ENCODE data around the gene EFCAB9.
A peak's percentile ranks its signal among the peaks of the same experiment; 100 is the strongest.
"Not testable (repeated sequence)": the region's sequence is repeated elsewhere in the genome, so short reads cannot be mapped to it uniquely, and the experiment has no call there.

EFCAB9 gene

DNA sequence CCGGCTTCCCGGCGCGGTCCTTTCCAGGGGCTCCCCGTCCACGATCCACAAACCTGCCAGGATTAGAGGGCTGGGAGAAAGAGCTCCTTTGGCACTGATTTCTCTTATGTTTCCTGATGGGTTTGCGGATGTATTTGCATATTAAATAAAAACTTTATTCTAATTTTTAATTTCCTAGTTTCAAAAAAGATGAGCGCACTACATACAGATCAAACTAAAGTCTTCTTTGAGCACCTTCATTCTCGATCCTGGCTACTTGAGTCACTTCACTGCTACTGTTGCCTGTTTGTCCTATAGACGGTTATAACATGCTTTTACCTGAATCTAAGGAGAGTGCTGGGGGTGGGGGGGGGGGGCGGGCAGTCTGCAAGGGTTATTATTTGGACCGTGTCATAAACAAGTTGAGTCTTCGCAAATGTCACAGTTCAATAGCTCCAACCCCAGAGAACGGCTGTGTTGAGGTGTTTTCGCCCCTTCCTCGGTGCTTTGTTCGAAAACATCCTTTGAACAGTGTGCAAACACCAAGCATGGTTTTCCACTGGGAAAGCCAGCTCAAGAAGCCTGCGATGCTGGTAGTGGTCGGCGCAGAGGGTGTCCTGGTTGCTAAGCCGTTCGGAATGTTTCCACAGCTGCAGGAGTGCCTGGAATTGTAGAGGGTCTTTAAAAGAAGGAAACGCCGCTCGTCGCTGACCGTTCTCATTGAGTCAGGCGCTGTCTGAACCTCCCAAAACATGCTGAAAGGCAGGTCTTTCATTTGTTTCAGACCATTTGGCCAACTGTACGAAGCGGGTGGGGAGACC is 4.9 kb upstream of the EFCAB9 start:
- DNase-seq: no peak

DNA sequence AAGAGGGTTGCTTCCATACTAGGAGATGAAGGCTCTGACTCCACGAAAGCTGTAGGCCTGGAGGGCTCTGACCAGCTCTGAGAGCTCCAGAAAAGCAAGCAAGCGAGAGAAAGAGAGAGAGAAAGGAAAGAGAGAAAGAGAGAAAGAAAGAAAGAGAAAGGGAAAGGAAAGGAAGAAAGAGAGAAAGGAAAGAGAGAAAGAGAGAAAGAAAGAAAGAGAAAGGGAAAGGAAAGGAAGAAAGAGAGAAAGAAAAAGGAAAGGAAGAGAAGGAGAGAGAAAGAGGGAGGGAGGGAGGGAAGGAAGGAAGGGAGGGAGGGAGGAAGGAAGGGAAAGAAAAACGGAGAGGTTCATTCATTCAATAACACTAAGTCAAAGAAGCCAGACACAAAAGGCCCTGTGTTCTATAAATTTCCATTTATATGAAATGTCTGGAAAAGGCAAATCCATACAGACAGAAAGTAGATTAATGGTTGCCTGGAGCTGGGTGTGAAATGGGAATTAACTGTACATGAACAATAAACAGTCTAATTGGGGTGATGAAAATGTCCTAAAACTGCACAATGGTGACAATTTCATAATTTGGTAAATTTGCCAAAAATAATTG is 4.2 kb upstream of the EFCAB9 start:
- no peak for DNase-seq

DNA sequence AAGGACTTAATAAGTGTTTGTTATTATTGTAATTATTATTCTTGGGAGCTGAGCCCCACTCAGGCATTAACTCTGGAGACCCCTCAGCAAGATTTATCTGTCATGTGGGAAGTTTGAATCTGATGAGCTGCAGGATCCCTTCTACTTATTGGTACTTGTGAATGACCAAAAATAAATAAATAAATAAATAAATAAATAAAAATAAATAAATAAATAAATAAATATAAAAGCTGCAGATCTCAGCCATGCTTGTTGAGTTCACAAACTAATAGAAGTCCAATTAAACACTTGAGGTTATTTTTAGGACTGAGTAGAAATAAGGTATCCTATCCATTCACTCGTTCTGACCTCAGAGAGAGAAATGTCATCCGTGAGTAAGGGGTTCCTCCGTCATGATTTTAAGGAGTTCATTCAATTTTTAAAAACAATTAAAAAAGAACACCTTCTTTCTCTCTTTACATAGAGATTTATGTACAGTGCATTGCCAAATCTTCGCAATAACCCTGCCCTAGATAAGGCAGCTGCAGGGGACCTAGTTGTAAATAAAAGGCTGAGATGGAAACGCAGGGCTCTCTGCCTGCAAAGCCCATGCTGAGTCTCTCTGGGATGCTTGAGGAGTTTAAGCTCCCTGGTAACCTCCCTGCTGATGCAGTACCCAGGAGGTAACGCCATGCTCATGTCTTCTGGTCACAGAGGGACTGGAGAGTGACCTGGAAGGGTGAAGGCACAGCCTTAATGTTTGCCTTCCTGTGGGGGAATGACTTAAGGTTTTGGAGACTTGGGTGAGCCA is 1.2 kb downstream of the EFCAB9 start:
- no peak for DNase-seq

DNA sequence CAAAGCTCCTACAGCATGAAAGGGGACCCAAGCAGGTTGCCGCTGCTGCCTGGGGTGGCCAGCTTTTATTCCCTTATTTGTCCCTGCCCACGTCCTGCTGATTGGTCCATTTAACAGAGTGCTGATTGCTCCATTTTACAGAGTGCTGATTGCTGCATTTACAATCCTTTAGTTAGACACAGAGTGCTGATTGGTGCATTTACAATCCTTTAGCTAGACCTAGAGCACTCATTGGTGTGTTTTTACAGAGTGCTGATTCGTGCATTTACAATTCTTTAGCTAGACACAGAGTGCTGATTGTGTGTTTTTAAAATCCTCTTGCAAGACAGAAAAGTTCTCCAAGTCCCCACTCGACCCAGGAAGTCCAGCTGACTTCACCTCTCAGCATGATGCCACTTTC is 3.8 kb downstream of the EFCAB9 start:
- DNase-seq: not testable (repeated sequence)

DNA sequence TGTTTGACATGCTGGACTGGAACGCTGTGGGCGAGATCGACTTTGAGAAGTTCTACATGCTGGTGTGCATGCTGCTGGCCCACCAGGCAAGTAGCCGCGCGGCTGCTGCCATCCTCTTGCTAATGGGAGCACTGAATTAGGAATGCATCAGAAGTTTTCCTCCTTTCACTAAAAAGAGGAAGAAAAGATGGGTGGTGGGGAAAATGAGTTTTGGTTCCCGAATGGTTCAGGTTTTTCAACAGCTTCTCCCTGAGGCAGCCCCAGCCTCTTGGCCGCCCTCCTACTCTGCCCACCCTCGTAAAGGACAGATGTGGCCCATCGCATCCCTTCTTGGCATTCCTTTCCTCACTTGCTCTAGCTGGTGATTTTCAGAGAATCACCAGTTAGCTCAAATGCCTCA is 5.5 kb downstream of the EFCAB9 start:
- no peak for DNase-seq

DNA sequence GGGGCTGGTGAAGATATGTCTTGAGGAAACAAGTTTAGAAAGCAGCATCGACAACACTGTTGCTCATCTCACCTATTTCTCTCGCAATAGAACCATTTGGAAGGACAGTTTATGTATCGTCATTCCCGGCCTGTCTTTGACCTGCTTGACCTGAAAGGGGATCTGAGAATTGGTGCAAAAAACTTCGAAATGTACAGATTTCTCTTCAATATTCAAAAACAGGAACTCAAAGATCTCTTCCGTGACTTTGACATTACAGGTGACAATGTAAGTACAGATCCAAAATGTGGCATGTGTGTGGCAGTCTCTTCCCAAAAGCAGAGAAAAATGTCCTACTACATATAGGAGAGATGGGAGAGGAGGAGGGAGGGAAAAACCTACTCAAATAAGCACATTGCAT is 6.5 kb downstream of the EFCAB9 start:
- DNase-seq: no peak

DNA sequence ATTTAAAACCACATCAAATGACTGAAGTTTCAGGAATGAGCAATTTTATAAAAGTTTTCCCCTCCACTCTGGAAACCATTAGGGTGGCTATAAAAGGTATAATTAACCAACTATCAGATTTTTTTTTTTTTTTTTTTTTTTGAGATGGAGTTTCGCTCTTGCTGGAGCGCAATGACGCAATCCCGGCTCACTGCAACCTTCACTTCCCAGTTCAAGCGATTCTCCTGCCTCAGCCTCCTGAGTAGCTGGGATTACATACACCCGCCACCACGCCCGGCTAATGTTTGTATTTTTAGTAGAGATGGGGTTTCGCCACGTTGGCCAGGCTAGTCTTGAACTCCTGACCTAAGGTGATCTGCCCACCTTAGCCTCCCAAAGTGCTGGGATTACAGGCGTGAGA is 12.0 kb downstream of the EFCAB9 start:
- DNase-seq: not testable (repeated sequence)

DNA sequence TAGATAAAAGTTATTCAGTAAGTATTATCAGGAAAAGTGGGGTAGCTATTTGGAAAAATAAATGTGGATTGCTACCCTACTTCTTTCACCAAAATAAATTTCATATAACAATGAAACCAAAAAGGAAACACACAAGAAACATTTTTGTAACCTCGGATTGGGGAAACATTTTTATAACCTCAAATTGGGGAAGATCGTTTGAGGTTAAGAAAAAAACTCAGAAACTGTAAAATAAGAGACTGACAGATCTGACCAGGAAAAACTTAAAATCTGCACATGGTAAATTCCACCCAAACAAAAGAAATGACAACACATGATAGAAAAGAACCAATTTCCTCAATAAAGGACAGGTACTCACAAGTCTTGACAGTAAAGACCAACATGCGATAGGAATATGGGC is 13.5 kb downstream of the EFCAB9 start:
- no peak for DNase-seq

DNA sequence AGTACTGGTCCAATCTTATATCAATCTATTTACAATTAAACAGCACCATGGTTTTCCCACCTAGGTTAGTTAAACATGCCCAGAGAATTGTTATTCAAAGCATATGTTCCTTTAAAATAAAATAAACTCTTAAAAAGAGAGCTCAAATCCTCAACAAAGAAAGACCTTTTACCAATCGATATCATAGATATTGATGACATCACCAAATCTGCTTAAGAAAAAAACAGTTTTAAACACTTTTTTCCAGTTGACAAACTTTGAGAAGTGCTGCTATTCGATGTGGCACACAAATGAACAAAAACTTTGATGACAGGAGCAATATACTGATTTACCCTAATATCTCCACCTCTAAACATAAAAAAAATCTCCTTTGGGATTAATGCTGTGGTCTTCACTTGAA is 15.7 kb downstream of the EFCAB9 start:
- no peak for DNase-seq

DNA sequence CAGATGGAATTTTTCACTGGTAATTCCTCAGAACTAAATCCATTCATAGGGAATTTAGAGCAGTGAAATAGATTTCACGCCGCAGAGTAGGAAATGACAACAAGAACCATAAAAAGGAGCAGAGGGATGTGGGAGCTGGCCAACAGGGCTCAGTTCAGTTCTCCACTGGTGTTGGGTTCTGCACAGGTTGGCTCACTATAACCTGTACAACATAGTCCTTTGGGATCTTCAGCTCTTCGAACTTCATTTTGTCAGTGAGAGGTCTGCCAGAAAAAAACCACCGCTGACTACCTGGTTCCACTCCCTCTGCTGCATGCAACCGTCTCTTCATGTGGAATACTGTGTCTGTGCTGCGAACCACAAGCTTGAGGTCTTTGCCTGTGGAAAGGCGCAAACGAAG is 17.7 kb downstream of the EFCAB9 start:
- no peak for DNase-seq

DNA sequence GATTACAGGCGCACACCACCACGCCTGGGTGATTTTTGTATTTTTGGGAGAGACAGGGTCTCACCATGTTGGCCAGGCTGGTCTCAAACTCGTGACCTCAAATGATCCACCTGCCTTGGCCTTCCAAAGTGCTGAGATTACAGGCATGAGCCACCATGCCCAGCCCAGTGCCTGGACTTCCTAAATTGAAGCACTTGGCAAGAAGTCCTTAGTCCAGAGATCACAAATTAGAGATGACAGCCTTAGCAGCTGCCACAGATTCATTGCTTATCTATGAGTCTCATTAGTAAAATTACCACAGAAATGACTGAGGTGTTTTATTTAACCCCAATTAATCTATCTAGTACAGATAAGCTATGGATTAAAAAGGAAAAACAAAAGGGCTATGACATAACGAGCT is 19.2 kb downstream of the EFCAB9 start:
- DNase-seq: no peak

DNA sequence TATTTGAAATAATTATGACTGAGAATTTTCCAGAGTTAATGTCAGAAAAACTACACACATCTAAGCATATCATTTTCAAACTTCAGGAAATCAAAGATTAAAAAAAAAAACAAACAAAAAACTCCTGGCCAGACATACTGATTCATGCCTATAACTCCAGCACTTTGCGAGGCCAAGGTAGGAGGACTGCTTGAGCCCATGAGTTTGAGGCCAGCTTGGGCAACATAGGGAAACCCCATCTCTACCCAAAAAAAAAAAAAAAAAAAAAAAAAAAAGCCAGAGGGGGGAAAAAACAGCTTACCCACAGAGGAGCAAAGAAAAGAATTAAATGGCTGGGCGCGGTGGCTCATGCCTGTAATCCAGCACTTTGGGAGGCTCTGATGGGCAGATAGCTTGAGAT is 22.4 kb downstream of the EFCAB9 start:
- no peak for DNase-seq

DNA sequence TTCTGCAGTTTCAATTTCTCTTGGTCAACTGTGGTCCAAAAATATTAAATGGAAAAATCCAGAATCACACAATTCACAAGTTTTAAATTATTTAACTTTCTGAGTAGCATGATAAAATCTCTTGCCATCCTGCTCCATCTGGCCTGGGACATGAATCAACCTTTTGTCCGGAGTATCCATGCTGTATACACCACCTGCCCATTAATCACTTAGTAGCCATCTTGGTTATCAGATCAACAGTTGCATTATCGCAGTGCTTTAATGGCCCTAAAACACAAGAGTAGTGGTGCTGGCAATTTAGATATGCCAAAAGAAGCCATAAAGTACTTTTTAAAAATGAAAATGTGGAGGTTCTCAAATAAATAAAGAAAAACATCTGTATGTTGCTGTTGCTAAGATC is 25.3 kb downstream of the EFCAB9 start:
- DNase-seq: no peak

DNA sequence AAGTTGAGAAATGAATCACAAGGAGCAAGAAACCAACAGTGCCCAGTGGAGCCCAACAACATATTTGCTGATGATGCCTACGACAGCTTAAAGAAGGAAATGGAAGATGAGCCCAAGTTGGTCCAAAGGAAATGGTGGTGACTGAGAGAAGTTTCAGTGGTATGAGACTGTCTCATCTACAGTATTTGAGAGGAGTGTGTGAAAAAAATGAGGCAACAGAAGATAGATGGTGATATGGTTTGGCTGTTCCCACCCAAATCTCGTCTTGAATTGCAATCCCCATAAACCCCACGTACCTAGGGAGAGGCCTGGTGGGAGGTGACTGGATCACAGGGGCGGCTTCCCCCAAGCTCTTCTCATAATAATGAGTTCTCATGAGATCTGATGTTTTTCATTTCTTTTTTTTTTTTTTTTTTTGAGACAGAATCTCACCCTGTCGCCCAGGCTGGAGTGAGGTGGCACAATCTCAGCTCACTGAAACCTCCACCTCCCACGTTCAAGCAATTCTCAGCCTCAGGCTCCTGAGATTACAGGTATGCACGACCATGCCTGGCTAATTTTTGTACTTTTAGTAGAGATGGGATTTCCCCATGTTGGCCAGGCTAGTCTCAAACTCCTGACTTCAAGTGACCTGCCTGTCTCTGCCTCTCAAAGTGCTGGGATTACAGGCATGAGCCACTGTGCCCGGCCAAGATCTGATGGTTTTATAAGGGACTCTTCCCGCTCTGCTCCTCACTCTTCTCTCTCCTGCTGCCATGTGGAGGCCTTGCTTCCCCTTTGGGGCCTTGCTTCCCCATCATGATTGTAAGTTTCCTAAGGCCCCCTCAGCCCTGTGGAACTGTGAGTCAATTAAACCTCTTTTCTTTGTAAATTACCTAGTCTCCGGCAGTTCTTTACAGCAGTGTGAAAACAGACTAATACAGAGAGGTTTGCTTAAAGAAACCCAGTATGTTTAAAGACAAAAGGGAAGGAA is 30.2 kb downstream of the EFCAB9 start:
- DNase-seq: peak; percentile 83

DNA sequence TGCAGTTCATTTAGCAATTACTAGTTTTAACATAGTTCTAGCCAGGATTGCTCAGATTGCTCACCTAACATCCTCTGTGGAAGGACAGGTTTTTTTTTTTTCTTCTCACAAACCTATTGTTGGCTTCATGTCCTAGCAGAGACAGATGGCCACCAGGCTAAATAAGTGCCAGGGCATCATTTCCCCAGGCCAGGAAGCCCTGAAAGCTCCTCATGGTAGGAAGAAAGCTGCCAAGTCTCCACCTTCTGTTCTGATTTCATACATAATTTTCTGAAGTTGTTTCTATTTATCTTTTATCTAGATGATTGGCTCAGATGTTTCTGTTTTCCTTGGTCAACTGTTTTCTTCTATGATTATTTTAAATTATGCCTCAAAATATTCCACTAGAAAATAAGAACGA is 31.0 kb downstream of the EFCAB9 start:
- no peak for DNase-seq

DNA sequence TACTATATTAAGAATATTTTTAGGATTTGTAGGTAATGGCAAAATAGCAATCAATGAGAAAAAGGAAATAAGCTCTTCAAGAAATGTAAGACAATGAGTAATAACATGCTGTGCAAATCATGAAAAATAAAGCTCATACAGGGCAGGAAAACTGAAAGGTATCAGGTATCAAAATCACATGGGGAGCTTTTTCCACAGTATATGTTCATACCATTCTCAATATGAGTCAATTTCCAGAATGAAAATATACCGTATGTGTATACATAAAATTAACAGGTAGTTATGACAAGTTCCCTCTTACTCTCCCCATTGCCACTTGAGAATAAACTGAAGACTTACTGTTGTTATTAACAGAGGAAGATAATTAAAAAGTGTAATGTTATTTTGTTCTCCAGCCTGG is 35.9 kb downstream of the EFCAB9 start:
- DNase-seq: no peak

DNA sequence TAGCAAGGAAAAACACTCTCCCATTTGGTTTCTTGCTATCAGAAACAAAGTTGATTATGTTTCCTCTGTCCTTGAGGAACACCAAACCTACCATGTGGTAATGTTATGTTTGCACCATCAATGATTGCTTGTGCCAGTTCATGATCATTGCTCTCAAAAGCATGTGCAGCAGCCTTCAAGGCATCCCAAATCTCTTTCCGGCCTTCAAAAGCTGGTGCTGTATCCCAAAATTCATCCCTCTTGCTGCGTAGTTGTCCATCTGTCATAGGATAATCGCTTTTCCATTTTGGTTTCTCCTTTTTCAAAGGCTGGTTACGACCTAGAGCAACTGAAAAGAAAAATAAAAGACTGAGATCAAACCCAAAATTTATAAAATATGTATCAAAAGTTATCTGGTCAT is 40.1 kb downstream of the EFCAB9 start:
- no peak for DNase-seq

DNA sequence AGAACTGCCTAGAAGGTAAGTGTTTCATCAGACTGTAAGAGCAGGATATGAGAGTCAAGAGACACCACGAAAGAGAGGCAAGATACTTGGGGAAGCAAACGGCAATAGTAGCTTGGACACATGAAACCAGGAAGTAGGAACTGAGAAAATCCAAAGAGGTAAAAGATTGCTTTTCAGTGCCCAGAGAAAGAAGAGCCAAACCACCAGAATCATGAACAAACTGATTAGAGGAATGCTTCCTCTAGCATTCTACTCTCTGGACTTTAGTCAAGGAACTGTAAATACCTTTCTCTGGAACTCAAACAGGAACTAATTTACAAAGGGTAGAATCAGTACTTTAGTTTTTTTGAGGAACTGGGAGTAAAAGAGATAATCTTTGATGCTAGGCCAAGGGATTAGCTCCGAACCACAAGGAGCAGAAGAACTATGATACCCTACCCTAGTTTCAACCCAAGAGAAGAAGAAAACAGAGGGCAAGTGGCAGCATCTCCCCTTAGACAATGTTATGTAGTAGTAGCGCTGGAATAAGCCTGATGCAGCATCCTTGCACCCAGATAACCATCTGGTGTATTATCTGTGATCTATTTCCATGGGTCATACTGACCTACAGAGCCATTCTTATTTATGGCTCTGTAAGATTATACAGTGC is 41.3 kb downstream of the EFCAB9 start:
- DNase-seq: no peak

DNA sequence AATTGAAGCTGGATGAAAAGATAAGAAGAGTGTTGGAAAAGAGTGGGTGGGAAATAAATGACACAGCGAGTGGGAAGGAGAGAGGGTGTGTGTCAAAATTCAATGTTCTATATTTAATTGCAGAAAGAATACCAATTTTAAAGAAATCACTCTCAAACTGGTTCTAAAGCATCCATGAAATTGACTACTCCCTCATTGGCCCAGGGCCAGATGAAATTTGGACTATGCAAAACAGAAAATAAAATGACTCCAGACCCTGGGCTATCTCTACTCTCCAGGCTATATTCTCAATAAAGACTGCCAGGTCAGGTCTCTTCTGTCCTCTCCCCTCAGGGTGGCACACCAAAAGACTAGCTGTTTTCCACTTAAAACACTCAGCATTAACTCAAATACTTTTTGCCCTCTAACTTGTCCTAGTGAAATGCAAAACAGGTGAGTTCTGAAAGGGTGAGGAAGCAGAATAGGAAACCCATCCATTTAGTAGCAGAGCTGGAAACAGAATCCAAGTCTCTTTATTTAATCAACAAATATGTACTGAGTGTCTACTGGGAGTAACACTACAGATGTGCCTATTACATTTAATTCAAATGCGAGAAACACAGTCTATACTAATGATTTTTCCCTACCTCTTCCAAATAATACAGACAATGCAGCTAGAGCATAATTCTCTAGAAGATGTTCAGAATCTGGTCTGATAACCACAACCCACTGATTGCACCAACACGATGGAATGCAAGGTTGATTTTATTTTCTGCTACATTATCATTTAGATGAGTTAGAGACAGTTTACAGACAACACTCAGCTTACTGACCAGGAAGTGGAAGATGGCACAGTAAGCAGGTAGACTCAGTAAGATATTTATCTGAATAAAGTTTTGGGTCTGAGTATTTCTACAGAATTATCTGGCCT is 42.1 kb downstream of the EFCAB9 start:
- DNase-seq: no peak

DNA sequence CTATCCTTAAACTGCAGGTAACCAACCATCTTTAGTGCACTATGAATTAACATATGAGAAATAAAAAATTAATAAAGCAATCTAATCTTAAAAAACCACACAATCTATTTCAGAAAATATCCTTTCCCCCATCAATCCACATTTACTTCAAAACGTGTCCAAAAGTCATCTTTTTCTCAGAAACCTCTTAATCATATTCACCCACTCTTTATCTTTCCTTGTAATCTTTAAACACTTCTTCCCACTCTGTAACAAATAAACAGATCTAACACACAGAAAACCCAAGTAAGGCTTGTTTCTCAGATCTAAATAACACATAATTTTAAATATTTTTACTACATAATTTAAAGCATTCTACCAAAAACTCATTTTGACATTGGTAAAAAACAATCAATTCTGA is 44.4 kb downstream of the EFCAB9 start:
- no peak for DNase-seq

DNA sequence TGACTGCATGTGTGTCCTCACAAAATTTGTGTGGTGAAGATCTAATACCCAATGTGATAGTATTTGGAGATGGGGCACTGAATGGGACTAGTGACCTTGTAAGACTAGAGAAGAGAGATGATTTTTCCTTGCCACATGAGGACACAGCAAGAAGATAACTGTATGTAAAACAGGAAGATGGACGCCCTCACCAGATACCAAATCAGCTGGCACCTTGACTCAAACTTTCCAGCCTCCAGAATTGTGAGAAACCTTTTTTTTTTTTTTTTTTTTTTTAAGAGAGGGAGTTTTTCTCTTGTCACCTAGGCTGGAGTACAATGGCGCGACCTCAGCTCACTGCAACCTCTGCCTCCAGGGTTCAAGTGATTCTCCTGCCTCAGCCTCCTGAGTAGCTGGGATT is 49.3 kb downstream of the EFCAB9 start:
- DNase-seq: peak; percentile 13
